Liver (tissue), 3 donors: ENCODE results near the gene CEP68.

Experiments
- HNF4G ChIP-seq: IDR thresholded peaks from 2 replicates; pipeline ENCODE4 v1.6.1; 2016; ENCODE audit warnings: antibody characterized with exemption
- TAF1 ChIP-seq: conservative IDR thresholded peaks from 2 replicates; pipeline ENCODE4 v1.6.1; 2016; ENCODE audit warnings: antibody characterized with exemption, mild to moderate bottlenecking
- YY1 ChIP-seq: IDR thresholded peaks from 2 replicates; pipeline ENCODE4 v1.6.1; 2016; ENCODE audit warnings: antibody characterized with exemption, mild to moderate bottlenecking
- TF ChIP-seq, protein P1 (sequence below): fragments of 150-350 bp; IDR thresholded peaks from 2 replicates; pipeline ENCODE4 v1.5.1; 2017; ENCODE audit warnings: improper control_type of control experiment, low read depth, low read length; ENCODE audit not compliant: missing input control
- TF ChIP-seq, protein P2 (sequence below): IDR thresholded peaks from 2 replicates; pipeline ENCODE4 v1.6.1; 2016; ENCODE audit warnings: antibody characterized with exemption, mild to moderate bottlenecking
- TF ChIP-seq, protein P3 (sequence below): IDR thresholded peaks from 2 replicates; pipeline ENCODE4 v1.6.1; 2016; ENCODE audit warnings: antibody characterized with exemption
- donor health status: healthy.
- donor health status: healthy.

DNA sequence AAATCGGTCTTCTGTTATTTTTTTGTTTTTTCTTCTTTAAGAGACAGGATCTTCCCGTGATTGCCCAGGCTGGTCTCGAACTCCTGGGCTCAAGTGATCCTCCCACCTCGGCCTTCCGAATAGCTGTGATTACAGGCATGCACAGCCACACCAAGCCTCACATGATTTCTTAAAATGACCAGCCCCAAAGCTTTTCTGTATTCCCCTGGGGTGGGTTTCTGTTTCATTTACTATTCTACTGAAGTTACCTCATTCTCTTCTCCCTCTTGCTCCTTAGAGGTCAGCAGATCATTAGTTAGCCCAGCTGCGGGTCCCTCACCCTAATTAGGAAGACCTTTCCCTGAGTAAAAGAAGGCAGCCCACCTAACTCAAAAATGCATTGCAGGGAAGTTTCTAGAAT, 39.4 kb upstream of the CEP68 start:
- TF ChIP-seq HNF4G (no peak), TAF1 (no peak), YY1 (no peak)
- TF ChIP-seq, protein P1, sequence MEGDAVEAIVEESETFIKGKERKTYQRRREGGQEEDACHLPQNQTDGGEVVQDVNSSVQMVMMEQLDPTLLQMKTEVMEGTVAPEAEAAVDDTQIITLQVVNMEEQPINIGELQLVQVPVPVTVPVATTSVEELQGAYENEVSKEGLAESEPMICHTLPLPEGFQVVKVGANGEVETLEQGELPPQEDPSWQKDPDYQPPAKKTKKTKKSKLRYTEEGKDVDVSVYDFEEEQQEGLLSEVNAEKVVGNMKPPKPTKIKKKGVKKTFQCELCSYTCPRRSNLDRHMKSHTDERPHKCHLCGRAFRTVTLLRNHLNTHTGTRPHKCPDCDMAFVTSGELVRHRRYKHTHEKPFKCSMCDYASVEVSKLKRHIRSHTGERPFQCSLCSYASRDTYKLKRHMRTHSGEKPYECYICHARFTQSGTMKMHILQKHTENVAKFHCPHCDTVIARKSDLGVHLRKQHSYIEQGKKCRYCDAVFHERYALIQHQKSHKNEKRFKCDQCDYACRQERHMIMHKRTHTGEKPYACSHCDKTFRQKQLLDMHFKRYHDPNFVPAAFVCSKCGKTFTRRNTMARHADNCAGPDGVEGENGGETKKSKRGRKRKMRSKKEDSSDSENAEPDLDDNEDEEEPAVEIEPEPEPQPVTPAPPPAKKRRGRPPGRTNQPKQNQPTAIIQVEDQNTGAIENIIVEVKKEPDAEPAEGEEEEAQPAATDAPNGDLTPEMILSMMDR, result no peak
- TF ChIP-seq, protein P2, sequence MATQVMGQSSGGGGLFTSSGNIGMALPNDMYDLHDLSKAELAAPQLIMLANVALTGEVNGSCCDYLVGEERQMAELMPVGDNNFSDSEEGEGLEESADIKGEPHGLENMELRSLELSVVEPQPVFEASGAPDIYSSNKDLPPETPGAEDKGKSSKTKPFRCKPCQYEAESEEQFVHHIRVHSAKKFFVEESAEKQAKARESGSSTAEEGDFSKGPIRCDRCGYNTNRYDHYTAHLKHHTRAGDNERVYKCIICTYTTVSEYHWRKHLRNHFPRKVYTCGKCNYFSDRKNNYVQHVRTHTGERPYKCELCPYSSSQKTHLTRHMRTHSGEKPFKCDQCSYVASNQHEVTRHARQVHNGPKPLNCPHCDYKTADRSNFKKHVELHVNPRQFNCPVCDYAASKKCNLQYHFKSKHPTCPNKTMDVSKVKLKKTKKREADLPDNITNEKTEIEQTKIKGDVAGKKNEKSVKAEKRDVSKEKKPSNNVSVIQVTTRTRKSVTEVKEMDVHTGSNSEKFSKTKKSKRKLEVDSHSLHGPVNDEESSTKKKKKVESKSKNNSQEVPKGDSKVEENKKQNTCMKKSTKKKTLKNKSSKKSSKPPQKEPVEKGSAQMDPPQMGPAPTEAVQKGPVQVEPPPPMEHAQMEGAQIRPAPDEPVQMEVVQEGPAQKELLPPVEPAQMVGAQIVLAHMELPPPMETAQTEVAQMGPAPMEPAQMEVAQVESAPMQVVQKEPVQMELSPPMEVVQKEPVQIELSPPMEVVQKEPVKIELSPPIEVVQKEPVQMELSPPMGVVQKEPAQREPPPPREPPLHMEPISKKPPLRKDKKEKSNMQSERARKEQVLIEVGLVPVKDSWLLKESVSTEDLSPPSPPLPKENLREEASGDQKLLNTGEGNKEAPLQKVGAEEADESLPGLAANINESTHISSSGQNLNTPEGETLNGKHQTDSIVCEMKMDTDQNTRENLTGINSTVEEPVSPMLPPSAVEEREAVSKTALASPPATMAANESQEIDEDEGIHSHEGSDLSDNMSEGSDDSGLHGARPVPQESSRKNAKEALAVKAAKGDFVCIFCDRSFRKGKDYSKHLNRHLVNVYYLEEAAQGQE, result no peak
- TF ChIP-seq, protein P3, sequence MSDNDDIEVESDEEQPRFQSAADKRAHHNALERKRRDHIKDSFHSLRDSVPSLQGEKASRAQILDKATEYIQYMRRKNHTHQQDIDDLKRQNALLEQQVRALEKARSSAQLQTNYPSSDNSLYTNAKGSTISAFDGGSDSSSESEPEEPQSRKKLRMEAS, result no peak
